ENCODE results near the gene TDRD10.

The TDRD10 gene

GRCh38 chr1:154582885-154583284 is 80.9 kb downstream of the TDRD10 start:
- Mint-ChIP-seq H3K9me3 (no peaks in the 10 kb centered on the region), H3K36me3 (ENCODE audit: low read depth) (peaks cover 59% of the 10 kb centered on the region), H3K27ac (no peak overlapping the region), H3K4me3 (no peak overlapping the region), H3K4me1 (no peaks in the 10 kb centered on the region), H3K27me3 (no peaks in the 10 kb centered on the region)
- DNase-seq (no peak), ATAC-seq (no peak)

- DNase-seq (no peak), ATAC-seq (no peak)
- no peak overlapping the region for H3K4me3 Mint-ChIP-seq
- no peaks in the 10 kb centered on the region for H3K9me3 Mint-ChIP-seq
- H3K27ac Mint-ChIP-seq: peak overlapping the region; percentile 16
- no peaks in the 10 kb centered on the region for H3K4me1 Mint-ChIP-seq
- peaks cover 63% of the 10 kb centered on the region for H3K36me3 Mint-ChIP-seq (ENCODE audit: low read depth)
- H3K27me3 Mint-ChIP-seq: no peaks in the 10 kb centered on the region
Observed at GRCh38 chr1:154583773-154584172, 81.8 kb downstream of the TDRD10 start.

- Mint-ChIP-seq H3K36me3 (ENCODE audit: low read depth) (peaks cover 64% of the 10 kb centered on the region), H3K9me3 (no peaks in the 10 kb centered on the region), H3K27me3 (no peaks in the 10 kb centered on the region), H3K27ac (peak overlapping the region; percentile 21), H3K4me3 (no peak overlapping the region), H3K4me1 (no peaks in the 10 kb centered on the region)
- no peak for ATAC-seq
- DNase-seq: no peak
Observed at GRCh38 chr1:154584267-154584994, 82.4 kb downstream of the TDRD10 start.

GRCh38 chr1:154586231-154586630 is 84.2 kb downstream of the TDRD10 start:
- no peak overlapping the region for H3K27ac Mint-ChIP-seq

GRCh38 chr1:154586641-154587040 is 84.6 kb downstream of the TDRD10 start:
- Mint-ChIP-seq H3K4me3 (no peak overlapping the region), H3K9me3 (no peaks in the 10 kb centered on the region), H3K27ac (no peak overlapping the region), H3K36me3 (ENCODE audit: low read depth) (peaks cover 77% of the 10 kb centered on the region), H3K4me1 (peaks cover 9% of the 10 kb centered on the region), H3K27me3 (no peaks in the 10 kb centered on the region)
- no peak for ATAC-seq
- DNase-seq: no peak

More at GRCh38 chr1:154586231-154586630, 84.2 kb downstream of the TDRD10 start:
- peaks cover 7% of the 10 kb centered on the region for H3K4me1 Mint-ChIP-seq
- peaks cover 74% of the 10 kb centered on the region for H3K36me3 Mint-ChIP-seq (ENCODE audit: low read depth)
- ATAC-seq (no peak), DNase-seq (no peak)
- H3K4me3 Mint-ChIP-seq: no peak overlapping the region
- H3K27me3 Mint-ChIP-seq: no peaks in the 10 kb centered on the region
- H3K9me3 Mint-ChIP-seq: no peaks in the 10 kb centered on the region

GRCh38 chr1:154589780-154590179 is 87.8 kb downstream of the TDRD10 start:
- ATAC-seq (peak; percentile 64), DNase-seq (no peak)
- Mint-ChIP-seq H3K4me3 (no peak overlapping the region), H3K9me3 (no peaks in the 10 kb centered on the region), H3K27ac (peak overlapping the region; percentile 72), H3K27me3 (no peaks in the 10 kb centered on the region), H3K4me1 (peaks cover 9% of the 10 kb centered on the region), H3K36me3 (ENCODE audit: low read depth) (peaks cover 81% of the 10 kb centered on the region)

- no peak overlapping the region for H3K27ac Mint-ChIP-seq
- peaks cover 9% of the 10 kb centered on the region for H3K4me1 Mint-ChIP-seq
- ATAC-seq (no peak), DNase-seq (no peak)
- H3K36me3 Mint-ChIP-seq (ENCODE audit: low read depth): peaks cover 76% of the 10 kb centered on the region
- H3K4me3 Mint-ChIP-seq: no peak overlapping the region
- H3K27me3 Mint-ChIP-seq: no peaks in the 10 kb centered on the region
- H3K9me3 Mint-ChIP-seq: no peaks in the 10 kb centered on the region
Observed at GRCh38 chr1:154590756-154591155, 88.7 kb downstream of the TDRD10 start.

GRCh38 chr1:154591206-154591605 is 89.2 kb downstream of the TDRD10 start:
- H3K27ac Mint-ChIP-seq: peak overlapping the region; percentile 60
- DNase-seq: no peak
- no peak overlapping the region for H3K4me3 Mint-ChIP-seq
- H3K36me3 Mint-ChIP-seq (ENCODE audit: low read depth): peaks cover 72% of the 10 kb centered on the region
- no peaks in the 10 kb centered on the region for H3K9me3 Mint-ChIP-seq
- no peak for ATAC-seq
- H3K27me3 Mint-ChIP-seq: no peaks in the 10 kb centered on the region
- peaks cover 9% of the 10 kb centered on the region for H3K4me1 Mint-ChIP-seq

- ATAC-seq: no peak
- no peak overlapping the region for H3K27ac Mint-ChIP-seq
- DNase-seq: no peak
- H3K36me3 Mint-ChIP-seq (ENCODE audit: low read depth): peaks cover 69% of the 10 kb centered on the region
- H3K4me1 Mint-ChIP-seq: peaks cover 9% of the 10 kb centered on the region
- H3K9me3 Mint-ChIP-seq: no peaks in the 10 kb centered on the region
- no peak overlapping the region for H3K4me3 Mint-ChIP-seq
- H3K27me3 Mint-ChIP-seq: no peaks in the 10 kb centered on the region
Observed at GRCh38 chr1:154593390-154593789, 91.4 kb downstream of the TDRD10 start.

- H3K4me1 Mint-ChIP-seq: peaks cover 20% of the 10 kb centered on the region
- ATAC-seq: no peak
Observed at GRCh38 chr1:154594811-154595210, 92.8 kb downstream of the TDRD10 start.

GRCh38 chr1:154595621-154596020 is 93.6 kb downstream of the TDRD10 start:
- H3K27me3 Mint-ChIP-seq: no peaks in the 10 kb centered on the region
- no peak overlapping the region for H3K4me3 Mint-ChIP-seq
- H3K27ac Mint-ChIP-seq: no peak overlapping the region
- DNase-seq: no peak
- ATAC-seq: no peak
- peaks cover 23% of the 10 kb centered on the region for H3K4me1 Mint-ChIP-seq
- peaks cover 67% of the 10 kb centered on the region for H3K36me3 Mint-ChIP-seq (ENCODE audit: low read depth)
- no peaks in the 10 kb centered on the region for H3K9me3 Mint-ChIP-seq

More at GRCh38 chr1:154594811-154595210, 92.8 kb downstream of the TDRD10 start:
- H3K27me3 Mint-ChIP-seq: no peaks in the 10 kb centered on the region
- H3K4me3 Mint-ChIP-seq: no peak overlapping the region
- H3K27ac Mint-ChIP-seq: no peak overlapping the region
- peaks cover 68% of the 10 kb centered on the region for H3K36me3 Mint-ChIP-seq (ENCODE audit: low read depth)
- no peaks in the 10 kb centered on the region for H3K9me3 Mint-ChIP-seq
- DNase-seq: no peak
